ENCODE results near the gene CDH15. TPM values are rescaled to one million over a fixed set of nuclear protein-coding genes. Genes with fewer than 3 reads are reported as not detected.

CDH15 gene
- total RNA-seq, 1 experiment from 2014 or later, result 0.46 TPM

GRCh38 chr16:89241187-89242007, 69.8 kb downstream of the CDH15 start (continued):
- TF ChIP-seq FOXK1 (CRISPR knock-in tag; IDR thresholded peaks at IDR 0.05) (peak; percentile 69), PRRX2 (CRISPR knock-in tag; IDR thresholded peaks at IDR 0.05) (no peak), ZNF423 (CRISPR knock-in tag; IDR thresholded peaks at IDR 0.05) (no peak), ESRRA (CRISPR knock-in tag; IDR thresholded peaks at IDR 0.05; ENCODE audit: borderline replicate concordance) (no peak), ATF6 (CRISPR knock-in tag; IDR thresholded peaks at IDR 0.05) (no peak), ZNF219 (CRISPR knock-in tag; IDR thresholded peaks at IDR 0.05; ENCODE audit: borderline replicate concordance) (no peak), FOXP1 (CRISPR knock-in tag; IDR thresholded peaks at IDR 0.05; ENCODE audit: borderline replicate concordance) (0 out of 2 replicates have a peak, but pooled peaks have one; percentile 33), IRF2 (CRISPR knock-in tag; IDR thresholded peaks at IDR 0.05; ENCODE audit: borderline replicate concordance, low read depth) (no peak), GABPB1 (CRISPR knock-in tag; IDR thresholded peaks at IDR 0.05) (peak; percentile 75), E2F4 (CRISPR knock-in tag; IDR thresholded peaks at IDR 0.05; ENCODE audit: borderline replicate concordance, low read depth) (no peak), FOXJ3 (CRISPR knock-in tag; IDR thresholded peaks at IDR 0.05; ENCODE audit: borderline replicate concordance) (no peak), ZNF121 (CRISPR knock-in tag; IDR thresholded peaks at IDR 0.05) (peak; percentile 43; the same call in 1 of the 2 replicates), MLX (CRISPR knock-in tag; IDR thresholded peaks at IDR 0.05) (no peak), MAX (CRISPR knock-in tag; IDR thresholded peaks at IDR 0.05) (peak; percentile 34; the same call in 1 of the 2 replicates), SMAD4 (CRISPR knock-in tag; IDR thresholded peaks at IDR 0.05) (no peak), SMAD3 (CRISPR knock-in tag; IDR thresholded peaks at IDR 0.05; ENCODE audit: borderline replicate concordance) (no peak), CTCF (IDR thresholded peaks at IDR 0.05) (no peak), ZNF416 (CRISPR knock-in tag; IDR thresholded peaks at IDR 0.05) (peak; percentile 61; the same call in 1 of the 2 replicates), TEAD1 (CRISPR knock-in tag; IDR thresholded peaks at IDR 0.05) (no peak), ARID4B (CRISPR knock-in tag; IDR thresholded peaks at IDR 0.05; ENCODE audit: borderline replicate concordance) (no peak), ATF2 (CRISPR knock-in tag; IDR thresholded peaks at IDR 0.05; ENCODE audit: borderline replicate concordance, low read depth) (no peak), CREB1 (CRISPR knock-in tag; IDR thresholded peaks at IDR 0.05) (0 out of 2 replicates have a peak, but pooled peaks have one; percentile 11), ZSCAN18 (CRISPR knock-in tag; IDR thresholded peaks at IDR 0.05) (no peak), ZNF396 (CRISPR knock-in tag; IDR thresholded peaks at IDR 0.05; ENCODE audit: borderline replicate concordance) (no peak)

Data from WTC11 (cell line).